Activated CD4-positive, alpha-beta T cell treated with anti-CD3 and anti-CD28 coated beads for 48 hours (primary cell): Measurements from ENCODE around the gene ACAP1.
"Not testable (repeated sequence)": the region's sequence is repeated elsewhere in the genome, so short reads cannot be mapped to it uniquely, and the experiment has no call there.

Source experiments
- DNase-seq: peaks from one replicate; pipeline ENCODE4 v3.0.0-alpha.2; 2020

The ACAP1 gene

GRCh38 chr17:7356756-7357155 is 20.4 kb downstream of the ACAP1 start:
- no peak for DNase-seq

- DNase-seq = no peak
These were observed 21.1 kb downstream of the ACAP1 start for GRCh38 chr17:7357381-7357780.

DNA sequence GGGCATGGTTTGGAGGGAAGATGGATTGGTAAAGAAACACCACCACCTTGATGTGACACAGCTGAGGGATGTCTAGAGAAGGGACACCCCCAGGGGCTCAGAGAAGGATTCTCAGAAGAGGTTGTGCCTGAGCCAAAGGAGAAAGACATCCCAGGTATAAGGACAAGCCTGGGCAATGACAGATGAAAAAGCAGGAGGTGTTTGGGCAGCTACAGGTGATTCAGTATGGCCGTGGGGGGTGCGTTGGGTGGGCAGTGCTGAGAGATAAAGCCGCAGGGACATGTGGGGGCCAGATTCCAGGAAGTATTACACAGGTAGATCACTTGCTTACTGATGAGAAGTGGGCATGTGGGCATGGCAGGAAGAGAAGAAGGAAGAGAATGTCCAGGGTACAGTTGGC is 25.6 kb downstream of the ACAP1 start:
- no peak for DNase-seq

DNA sequence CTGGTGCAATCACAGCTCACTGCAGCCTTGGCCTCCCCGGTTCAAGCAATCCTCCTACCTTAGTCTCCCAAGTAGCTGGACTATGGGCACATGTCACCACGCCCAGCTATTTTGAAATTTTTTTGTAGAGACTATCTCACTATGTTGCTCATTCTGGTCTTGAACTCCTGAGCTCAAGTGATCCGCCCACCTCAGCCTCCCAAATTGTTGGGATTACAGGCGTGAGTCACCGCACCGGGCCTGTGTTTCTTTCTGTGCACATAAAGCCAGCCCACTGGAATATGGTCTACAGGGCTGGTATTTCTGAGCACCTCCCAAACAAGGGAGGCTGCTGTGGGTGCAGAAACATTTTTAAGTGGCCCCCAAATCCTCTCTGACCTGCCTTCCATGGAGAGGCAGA is 27.0 kb downstream of the ACAP1 start:
- no peak for DNase-seq

- not testable (repeated sequence) for DNase-seq
These were observed 29.6 kb downstream of the ACAP1 start for GRCh38 chr17:7365963-7366362.

DNA sequence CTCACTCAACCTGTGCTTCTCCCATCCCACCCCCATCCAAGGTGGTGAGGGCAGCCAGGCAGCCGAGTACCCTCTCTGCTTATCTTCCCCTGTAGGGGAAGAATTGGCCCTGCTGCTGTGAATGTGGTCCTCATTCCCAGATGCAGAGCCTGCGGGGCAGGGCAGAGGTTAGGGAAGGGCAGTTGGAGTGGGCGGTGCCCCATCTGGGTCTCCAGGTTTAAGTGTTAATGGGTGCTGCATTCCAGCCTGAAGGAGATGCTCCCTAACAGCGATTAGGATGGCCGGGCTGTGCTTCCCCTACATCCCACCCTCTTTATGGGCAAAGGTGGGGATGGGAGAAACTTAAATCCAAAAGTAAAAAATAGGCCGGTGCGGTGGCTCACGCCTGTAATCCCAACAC is 30.8 kb downstream of the ACAP1 start:
- no peak for DNase-seq

DNA sequence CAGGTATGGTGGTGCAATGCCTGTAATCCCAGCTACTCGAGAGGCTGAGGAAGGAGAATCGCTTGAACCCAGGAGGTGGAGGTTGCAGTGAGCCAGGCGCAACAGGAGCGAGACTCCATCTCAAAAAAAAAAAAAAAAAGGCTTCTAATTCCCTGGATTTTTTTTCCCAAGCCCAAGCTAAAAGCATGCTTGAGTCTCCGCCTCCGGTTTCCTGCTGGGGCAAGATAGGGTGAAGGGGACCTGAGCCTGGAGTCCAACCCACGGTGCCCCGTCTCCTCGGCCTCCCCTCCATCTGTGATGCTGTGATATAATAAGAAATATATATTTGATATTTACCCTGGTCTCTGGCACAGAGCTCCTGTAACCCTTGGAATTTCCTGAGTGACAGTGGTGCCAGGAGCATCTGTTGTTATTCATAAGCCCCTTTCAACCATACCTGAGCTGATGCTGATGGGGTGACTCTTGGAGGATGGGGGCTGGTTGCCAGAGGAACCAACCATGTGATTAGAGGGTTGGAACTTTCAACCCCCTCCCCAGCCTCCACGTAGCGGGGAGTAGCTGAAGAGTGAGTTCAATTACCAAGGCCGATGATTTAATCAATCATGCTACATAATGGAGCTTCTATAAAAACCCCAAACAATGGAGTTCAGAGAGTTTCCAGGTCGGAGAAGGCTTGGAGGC is 31.7 kb downstream of the ACAP1 start:
- no peak for DNase-seq

DNA sequence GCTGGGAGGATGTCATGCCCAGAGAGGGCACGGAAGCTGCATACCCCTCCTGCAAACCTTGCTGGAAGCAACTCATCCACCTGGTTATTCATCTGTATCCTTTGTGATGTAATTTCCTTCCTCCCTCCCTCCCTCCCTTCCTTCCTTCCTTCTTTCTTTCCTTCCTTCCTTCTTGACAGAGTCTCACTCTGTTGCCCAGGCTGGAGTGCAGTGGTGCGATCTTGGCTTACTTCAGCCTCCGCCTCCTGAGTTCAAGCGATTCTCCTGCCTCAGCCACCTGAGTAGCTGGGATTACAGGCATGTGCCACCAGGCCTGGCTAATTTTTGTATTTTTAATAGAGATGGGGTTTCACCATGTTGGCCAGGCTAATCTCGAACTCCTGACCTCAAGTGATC is 32.3 kb downstream of the ACAP1 start:
- DNase-seq = not testable (repeated sequence)

DNA sequence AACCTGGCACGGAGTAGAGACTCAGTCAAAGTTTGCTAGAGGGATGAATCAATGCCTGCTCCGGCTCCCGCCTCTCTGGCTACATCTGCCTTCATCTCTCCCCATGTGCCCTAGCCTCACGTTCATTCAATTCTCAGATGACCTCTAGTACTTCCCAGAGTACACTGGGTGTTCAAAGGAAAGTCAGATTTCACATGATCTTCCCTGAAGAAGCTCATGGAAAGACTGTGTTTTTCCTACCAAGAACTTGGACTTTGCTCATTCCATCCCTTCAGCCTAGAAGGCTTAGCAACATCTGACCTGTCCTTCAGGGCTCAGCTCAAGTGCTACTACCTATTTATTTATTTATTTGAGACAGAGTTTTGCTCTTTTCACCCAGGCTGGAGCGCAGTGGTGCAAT is 33.5 kb downstream of the ACAP1 start:
- DNase-seq = no peak

DNA sequence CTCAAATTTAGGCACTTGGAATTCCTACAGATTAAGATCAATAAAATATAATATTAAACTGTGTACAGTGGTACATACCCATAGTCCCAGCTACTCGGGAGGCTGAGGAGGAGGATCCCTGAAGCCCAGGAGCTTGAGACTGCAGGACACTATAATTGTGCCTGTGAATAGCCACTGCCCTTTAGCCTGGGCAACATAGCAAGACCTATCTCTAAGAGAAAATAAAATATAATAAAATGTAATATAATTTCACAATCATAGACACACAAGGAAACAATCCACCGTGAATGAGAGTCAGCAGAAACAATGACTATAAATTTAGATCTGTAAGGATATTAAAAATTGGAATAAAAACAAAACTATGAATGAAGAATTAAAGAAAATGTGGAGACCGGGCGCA is 34.5 kb downstream of the ACAP1 start:
- no peak for DNase-seq

DNA sequence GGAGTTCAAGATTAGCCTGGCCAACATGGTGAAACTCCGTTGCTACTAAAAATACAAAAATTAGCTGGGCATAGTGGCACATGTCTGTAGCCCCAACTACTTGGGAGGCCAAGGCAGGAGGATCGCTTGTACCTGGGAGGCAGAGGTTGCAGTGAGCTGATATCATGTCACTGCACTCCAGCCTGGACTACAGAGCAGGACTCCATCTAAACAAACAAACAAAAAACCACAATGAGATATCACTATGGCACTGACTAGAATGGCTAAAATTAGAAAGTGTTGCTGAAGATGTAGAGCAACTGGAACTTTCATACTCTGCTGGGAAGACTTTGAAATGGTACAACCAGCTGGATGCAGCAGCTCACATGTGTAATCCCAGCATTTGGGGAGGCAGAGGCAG is 38.0 kb downstream of the ACAP1 start:
- no peak for DNase-seq

- DNase-seq = no peak
These were observed 42.8 kb downstream of the ACAP1 start for GRCh38 chr17:7379134-7379533.

DNA sequence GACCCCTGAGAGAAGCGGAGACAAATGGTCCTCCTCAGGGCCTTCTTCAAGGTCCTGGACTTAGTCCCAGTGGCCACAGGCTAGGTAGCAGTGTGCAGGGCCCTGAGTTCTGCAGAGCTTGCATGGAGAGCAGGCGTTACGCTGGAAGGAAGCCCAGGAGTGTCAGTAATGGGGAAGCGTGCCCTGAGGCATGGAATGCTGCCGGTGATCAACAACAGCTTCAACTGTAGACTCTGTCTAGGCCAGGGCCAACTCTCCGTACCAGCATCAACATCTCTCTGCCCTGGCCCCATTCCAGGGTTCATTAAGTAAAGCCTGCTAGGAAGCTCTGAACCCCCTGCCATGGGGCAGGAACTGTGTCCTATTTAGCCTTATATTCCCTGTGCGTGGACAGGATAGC is 44.0 kb downstream of the ACAP1 start:
- DNase-seq = no peak

DNA sequence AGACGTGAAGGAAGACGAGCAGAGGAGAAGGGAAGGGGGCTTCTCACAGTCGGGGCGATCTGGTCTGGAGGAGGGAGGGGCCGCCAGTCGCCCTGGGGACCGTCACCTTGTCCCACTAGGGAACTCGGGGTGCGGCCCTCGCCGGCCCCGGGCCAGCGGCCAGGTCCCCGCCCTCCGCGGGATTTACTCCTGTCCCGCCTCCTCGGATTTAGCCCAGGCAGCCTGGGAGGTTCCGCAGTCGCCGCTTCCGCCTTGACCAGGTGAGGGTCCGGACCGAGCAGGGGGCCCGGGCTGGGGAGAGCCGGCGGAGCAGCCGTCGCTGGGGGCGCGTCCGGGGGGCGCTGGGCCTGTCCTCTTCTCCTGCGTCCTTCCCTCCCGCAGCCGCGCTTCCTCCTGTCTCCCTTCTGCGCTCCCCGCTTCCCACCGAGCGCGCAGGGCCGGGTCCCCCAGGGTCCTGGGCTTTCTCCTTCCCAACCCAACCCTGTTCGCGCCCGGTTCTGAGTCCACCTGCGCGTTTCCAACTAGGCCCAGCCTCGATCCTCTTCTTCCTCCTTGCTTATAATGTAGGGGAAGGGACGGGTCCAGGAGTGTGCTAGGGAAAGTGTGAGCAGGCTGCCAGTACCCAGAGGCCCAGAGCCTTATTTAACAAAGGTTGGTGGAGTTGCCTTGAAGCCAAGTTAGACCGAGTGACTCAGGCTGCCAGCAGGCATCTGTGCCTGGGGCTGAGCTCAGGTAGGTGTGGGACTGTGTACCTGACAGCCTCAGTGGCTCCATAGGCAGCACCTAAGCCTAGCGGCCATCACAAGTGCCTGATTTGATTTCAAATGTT is 44.7 kb downstream of the ACAP1 start, which contains the start of gene TNK1:
Gene TNK1, plus strand, starts transcription at position 235 of the 829 bp plus-strand sequence. CDS start 1,838 bp downstream, outside the sequence.
- no peak for DNase-seq

DNA sequence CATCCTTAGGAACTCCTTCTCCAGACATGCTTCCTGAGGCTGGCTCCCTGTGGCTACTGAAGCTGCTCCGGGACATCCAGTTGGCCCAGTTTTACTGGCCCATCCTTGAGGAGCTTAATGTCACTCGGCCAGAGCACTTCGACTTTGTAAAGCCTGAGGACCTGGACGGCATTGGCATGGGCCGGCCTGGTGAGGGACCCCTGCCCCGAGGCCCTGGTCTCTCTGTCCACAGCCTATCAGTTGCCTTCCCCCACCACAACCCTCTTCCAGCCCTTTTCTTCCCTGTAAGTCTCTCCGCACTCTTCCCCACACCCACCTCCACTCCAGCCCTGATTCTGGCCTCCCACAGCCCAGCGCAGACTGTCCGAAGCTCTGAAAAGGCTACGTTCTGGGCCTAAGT is 46.6 kb downstream of the ACAP1 start:
- DNase-seq = no peak

DNA sequence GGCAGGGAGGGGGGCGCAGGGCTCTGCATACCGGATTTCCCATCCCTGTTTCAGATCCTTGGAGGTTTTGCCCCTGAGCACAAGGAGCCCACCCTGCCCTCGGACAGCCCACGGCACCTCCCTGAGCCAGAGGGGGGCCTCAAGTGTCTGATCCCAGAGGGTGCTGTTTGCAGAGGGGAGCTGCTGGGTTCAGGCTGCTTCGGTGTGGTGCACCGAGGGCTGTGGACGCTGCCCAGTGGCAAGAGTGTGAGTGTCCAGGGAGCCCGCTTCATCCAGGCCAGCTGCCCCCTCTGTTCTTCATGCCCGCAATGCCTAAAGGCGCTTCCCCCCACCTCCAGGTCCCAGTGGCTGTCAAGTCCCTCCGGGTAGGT is 47.0 kb downstream of the ACAP1 start:
- no peak for DNase-seq

DNA sequence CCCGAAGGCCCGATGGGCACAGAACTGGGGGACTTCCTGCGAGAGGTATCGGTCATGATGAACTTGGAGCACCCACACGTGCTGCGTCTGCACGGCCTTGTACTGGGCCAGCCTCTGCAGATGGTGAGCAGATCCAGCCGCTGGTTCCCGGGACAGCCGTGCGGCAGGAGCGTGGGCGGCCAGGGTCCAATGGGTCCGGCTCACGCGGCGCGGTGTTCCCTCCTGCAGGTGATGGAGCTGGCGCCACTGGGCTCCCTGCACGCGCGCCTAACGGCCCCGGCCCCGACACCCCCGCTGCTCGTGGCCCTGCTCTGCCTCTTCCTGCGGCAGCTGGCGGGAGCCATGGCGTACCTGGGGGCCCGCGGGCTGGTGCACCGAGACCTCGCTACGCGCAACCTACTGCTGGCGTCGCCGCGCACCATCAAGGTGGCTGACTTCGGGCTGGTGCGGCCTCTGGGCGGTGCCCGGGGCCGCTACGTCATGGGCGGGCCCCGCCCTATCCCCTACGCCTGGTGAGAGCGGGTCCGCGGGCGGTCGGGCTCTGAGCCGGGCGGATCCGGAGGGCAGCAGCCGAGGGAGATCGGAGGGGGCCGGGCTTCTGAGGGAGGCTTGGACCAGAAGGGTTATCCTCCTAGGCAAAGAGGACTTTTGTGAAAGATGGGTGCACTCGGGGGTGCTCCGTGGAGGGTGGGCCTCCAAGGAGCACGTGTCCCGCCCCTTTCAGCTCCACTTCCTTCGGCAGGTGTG is 47.6 kb downstream of the ACAP1 start:
- peak; percentile 84 for DNase-seq

- DNase-seq = no peak
These were observed 48.3 kb downstream of the ACAP1 start for GRCh38 chr17:7384489-7385081.

DNA sequence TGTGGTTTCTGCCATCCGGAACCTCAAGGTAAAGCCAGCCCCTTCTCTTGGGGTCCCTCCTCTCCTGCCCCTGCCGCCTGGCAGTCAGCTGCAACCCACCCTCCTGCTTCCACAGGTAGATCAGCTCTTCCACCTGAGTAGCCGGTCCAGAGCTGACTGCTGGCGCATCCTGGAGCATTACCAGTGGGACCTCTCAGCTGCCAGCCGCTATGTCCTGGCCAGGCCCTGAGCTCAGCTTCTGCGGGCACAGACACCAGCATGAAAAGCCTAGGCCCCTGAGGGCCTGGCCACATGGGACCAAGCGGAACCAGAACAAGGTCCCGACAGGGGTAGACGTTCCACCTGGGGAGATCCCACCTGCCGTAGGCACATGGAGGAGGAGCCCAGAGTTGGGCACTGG is 52.5 kb downstream of the ACAP1 start:
- no peak for DNase-seq

DNA sequence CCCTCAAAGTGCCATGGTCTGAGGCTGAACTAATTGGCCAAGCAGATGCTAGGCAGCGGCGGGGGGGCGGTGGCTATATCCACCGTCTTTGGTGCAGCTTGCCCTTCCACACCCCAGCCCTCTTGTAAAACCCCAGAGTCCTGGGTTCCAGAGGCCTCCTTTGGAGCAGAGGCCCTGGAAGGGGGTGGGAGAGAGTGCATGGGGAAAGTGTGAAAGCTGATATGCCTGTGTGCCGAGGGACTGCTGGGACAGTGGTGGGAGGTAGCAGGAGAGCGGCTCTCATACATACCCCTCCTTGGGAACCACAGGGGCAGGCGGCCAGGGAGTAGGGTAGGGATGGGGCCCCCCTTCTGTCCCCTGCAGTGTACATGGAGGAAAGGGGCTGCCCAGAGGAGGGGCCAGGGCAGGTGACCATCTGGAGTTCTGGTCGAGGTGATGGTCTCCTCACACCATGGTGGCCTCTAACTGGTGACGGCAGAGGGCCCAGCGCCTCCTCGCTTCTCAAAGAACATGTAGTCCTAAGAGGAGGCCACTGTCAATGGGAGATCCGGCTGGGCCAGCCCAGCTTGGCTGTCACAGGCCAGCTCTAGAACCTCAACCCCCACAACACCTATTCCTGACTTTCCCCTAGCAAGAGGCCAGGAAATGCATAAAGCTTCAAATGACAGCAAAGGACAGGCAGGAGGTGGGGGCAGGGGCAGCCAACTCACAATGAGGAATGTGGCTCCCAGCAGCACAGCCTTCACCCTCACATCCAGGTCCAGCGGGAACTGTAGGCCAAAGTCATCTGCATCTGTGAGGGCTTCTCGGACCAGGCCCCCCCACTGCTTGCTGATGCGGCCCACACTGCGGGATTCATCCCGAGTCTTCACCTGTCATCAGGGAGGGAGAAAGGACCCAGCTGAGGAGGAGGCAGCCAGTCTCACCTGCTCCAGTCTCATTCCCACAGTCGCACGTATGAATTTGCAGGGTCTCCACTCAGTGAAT is 53.9 kb downstream of the ACAP1 start:
- DNase-seq = no peak

DNA sequence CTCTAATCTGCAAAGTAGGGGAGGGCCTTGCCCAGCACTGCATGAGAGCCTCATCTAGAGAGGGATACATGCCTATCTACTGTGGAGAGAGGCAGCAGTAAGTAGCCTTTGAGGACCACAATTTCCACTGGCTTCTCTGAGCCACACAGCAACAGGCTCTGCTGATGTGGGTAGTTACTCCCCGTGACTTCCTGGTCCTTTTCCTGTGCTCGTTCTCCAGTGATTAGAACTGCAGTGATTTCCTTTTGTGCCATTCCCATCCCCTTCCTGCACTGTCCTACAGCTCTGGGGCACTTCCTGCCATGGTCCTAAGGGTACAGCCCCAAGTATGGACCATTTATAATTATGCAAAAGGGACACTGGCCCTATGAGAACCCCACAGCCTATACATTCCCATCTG is 55.0 kb downstream of the ACAP1 start:
- no peak for DNase-seq
